Right renal cortex interstitium (tissue), 3 donors: ENCODE data around the gene APOC4. TPM values are rescaled to one million over a fixed set of nuclear protein-coding genes. Genes with fewer than 3 reads are reported as not detected.
"Not testable (repeated sequence)": the region's sequence is repeated elsewhere in the genome, so short reads cannot be mapped to it uniquely, and the experiment has no call there.

Source experiments
- DNase-seq, 3 donors: peaks; one replicate each; pipeline ENCODE4 v3.0.0-alpha.2; 2013; ENCODE audit warnings: low read depth in 3 of 3, low spot score in 2 of 3
- polyA plus RNA-seq, 3 donors: library from polyadenylated mRNA; unstranded; fragments of 120-200 nt; gene quantifications; one replicate each; pipeline ENCODE4 v1.2.1, GENCODE V29; 2013; ENCODE audit not compliant: insufficient read length in 3 of 3

APOC4 gene
- polyA plus RNA-seq, 3 donors: not detected

DNA sequence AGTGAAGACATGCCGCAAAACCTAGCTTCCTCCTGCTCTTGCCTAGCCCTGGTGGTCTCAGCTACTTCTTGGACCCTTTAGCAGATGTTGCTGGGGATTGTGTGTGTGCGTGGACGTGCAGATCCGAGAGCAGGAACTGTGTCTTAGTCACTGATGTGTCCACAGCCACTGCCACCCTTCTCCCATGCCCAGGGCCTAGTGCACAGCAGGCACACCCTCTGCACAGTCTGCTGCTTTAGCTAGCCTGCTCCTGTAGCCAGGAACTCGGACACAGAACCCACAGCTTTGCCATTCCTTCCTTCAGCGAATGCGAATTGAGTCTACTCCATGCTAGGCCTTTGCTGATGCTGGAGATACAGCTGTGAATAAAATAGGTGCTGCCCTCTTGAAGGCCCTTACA lies 15.5 kb downstream of the APOC4 start:
- DNase-seq: no peak

DNA sequence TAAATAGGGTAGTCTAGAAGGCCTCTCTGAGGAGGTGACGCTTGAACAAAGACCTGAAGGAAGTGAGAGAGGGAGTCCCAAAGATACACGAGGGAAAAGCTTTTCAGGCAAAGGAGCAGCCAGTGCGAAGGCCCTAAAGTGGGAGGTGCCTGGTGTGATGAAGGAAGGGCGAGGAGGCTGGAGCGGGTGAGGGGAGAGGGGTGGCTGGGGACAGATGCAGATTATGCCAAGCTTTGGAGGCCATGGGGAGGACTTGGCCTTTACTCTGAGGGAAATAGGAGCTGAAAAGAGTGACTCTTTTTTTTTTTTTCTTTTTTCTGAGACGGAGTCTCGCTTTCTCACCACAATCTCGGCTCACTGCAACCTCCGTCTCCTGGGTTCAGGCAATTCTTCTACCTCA lies 16.1 kb downstream of the APOC4 start:
- DNase-seq: no peak

DNA sequence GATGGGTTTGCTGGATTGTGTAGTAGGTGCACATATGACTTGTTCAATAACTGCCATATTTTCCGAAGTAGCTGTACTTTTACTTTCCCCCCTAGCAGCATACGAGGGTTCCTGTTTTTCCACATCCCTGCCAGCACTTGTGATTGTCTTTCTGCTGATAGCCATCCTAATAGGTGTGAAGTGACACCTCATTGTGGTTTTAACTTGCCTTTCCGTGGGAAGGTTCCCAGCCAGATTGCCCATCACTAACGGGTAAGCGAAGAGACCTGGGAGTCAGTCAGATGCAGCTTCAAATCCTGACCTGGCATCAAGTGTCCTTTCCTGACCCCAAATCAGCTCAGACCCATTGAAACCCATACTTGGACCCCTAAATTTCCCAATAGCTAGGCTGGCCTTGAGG lies 17.7 kb downstream of the APOC4 start:
- DNase-seq: no peak

DNA sequence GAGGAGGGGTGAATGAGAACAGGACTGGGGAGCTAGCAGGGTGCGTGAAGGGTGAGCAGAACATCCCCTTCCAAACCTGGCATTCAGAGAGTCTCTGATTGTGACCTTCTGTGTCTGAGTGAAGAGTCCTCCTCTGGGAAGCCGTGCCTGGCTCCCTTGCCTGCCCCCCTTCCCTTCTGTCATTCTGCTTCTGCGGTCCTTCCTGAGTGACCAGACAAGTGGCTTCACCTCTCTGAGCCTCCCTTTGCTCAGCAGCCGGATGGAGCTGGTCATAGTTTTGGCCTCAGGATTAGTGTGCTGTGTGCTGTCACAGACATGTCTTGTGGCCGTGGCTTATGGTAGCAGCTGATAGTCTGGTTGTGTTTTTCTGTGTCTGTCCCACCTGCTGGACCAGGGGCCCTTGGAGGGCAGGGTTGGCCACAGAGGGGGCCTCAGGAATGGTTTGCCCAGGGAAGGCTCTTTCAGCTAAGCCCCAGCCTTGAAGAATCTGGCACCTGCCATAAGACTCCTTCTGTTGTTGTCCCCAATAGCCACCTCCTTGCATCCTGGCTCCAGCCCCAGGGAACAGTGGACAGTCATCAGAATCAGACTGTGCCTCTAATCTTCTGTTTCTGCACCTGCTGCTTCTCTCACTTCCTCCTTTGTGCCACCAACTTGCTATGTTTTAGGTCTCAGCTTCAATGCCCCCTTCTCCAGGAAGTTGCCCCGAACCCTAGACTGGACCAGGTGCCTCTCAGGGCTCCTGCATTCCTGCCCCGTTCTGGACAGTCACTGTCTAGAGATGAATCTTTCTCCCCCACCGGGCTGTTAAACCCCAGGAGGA lies 19.1 kb downstream of the APOC4 start:
- DNase-seq: no peak

DNA sequence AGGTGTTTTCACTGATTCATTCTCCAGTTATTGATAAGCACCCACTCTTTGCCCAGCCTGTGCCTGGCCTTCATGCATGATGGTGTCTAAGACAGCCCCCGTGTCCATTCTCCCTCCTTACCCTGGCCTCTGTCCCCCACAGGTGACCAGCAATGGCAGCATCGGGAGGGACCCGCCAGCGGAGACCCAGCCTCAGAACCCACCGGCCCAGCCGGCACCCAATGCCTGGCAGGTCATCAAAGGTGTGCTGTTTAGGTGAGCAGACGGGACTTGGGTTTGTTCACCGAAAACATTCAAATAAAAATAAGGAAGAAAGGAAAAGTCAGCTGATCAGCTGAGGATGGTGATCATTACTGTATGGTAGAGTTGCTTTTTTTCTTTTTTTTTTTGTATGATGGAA lies 19.8 kb downstream of the APOC4 start:
- DNase-seq: no peak

DNA sequence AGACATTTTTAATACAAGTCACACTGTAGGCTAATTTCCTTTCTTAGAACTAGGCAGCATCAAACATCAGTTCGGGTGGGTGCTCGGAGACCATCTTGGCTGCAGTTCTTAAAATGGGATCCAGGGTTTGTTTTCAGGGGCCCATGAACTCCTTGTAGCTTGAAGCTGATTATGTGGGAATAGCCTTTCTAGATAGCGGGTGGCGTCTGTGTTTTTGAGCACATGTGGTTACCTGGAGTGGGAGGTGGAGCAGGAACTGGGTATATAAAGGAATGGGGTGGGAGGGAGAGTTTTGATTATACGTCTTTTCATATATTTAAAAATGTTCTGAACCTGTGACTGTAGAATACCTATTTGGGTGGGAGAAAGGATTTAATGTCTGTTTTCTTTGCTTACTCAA lies 26.1 kb downstream of the APOC4 start:
- no peak for DNase-seq

DNA sequence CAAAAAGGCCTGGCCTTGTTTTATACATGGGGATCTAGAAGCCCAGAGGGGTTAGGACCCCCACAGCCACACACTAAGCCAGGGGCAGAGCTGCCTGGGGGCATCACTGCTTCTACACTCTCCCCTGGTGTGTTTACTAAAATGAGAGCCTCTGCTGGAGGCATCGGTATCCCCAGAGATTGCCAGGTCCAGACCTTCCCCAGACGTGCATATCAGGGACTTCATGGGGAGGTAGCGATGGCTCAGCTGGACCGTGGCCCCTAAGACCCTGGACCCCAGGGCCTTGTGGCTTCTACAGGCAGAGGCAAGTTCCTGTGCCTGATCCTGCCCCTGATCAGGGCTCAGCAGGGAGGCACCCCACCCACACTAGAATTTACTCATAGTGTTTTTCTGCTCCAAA lies 26.6 kb downstream of the APOC4 start:
- no peak for DNase-seq

DNA sequence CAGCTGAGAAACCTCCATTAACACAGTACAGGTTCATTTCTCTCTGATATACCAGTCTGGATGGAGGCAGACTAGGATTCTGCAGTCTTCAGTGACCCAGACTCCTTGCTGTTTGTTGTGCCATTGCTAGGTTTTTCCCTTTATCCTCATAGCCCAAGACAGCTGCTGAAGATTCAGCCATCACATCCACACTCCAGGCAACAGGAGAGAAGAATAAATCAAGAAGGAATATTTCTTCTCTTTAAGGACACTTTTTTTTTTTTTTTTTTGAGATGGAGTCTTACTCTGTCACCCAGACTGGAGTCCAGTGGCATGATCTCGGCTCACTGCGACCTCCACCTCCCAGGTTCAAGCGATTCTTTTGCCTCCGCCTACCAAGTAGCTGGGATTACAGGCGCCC lies 27.4 kb downstream of the APOC4 start:
- DNase-seq: no peak

DNA sequence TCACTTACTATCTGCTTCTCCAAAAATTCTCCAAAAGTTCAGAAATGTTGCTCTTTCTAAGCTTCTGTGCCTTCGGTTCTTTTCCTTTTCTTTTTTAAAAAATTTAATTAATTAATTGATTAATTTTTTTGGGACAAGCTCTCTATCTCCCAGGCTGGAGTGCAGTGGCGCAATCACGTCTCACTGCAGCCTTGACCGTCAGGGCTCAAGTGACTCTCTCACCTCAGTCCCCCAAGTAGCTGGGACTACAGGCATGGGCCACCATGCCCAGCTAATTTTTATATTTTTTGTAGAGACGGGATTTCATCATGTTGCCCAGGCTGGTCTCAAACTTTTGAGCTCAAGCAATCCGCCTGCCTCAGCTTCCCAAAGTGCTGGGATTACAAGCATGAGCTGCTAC lies 29.4 kb downstream of the APOC4 start:
- DNase-seq: not testable (repeated sequence)

DNA sequence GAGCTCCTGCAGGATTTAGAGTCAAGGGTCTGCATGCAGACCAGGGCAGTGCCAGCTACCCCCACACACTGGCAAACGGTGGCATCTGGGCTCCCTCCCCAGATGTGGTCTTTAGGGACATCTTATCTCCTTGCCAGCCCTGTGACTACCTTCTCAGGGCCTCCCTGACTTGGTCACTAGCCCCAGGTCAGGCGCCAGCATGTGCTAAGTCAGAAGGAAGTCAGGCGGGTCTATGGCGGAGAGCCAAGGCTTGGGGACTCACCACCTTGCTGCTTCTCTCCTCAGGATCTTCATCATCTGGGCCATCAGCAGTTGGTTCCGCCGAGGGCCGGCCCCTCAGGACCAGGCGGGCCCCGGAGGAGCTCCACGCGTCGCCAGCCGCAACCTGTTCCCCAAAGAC lies 30.8 kb downstream of the APOC4 start:
- no peak for DNase-seq

DNA sequence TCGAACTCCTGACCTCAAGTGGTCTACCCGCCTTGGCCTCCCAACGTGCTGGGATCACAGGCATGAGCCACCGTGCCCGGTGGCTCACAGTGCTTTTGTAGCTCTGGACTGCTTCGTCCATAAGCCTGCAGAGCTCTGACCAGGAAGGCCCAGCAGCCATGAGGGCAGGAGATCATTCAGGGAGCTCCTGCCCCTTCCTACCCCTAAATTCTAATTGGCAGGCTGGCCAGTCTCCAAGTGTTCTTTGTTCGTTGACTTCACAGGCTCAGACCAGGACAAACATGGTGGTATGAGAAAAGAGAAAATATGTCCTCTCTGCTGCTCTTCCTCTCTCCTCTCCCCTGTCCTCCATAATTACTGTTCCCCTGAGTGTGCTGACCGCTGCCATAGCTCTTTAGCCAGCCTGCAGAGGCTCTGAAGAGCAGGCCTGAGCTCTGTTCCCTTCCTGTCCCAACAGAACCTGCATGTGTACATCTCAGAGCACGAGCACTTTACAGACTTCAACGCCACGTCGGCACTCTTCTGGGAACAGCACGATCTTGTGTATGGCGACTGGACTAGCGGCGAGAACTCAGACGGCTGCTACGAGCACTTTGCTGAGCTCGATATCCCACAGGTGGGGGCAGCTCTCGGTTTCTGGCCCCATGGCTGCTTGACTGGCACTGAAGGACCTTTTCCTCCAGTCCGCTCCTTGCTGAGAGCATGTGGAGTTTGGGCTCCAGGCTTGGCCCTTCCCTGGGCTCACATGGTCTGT lies 32.1 kb downstream of the APOC4 start:
- DNase-seq: no peak

DNA sequence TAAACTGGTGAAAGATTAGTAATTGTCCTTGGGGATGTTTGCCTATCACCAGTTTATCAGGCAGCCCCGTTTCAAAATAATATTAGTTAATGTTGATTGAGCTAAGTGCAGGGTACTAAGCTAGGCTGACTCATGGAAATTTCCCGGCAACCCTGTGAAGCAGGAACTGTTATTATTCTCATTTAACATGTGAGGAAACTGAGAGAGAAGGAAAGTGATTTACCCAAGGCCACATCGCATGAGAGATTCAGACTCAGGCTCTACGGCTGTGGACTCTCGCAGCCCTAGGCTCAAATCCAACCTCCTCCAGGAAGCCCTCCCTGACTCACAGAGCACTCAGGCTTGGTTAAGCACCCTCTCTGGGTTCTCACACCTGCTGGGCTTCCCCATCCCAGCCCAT lies 32.8 kb downstream of the APOC4 start:
- DNase-seq: no peak

DNA sequence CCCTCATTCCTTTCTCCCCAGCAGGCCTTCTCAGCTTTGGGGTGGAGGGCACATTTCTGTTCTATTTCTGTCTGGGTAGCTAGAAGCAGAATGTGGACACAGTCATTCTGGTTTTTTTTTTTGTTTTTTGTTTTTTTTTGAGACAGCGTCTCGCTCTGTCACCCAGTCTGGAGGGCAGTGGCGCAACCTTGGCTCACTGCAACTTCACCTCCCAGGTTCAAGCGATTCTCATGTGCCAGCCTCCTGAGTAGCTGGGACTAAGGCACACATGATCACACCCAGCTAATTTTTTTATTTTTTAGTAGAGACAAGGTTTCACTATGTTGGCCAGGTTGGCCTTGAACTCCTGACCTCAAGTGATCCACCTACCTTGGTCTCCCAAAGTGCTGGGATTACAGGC lies 33.4 kb downstream of the APOC4 start:
- no peak for DNase-seq

DNA sequence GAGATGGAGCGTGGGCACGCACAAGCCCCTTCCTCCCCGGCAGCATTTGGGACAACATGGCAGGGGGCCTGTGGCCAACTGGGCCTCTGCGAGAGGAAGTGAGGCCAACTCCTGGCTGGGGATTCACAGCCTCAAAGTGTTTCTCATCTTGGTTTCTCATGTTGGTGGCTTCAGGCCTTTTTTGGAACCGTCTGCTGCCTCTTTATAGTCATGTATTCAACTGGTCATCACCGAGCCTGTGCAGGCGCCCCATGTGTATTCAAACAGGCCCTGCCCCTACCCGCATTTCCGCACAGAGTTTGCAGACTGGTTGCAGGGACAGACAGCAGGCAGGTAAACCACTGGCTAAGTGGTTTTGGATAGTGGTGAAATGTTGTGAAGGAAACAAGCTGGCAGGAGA lies 42.0 kb downstream of the APOC4 start:
- DNase-seq: no peak

DNA sequence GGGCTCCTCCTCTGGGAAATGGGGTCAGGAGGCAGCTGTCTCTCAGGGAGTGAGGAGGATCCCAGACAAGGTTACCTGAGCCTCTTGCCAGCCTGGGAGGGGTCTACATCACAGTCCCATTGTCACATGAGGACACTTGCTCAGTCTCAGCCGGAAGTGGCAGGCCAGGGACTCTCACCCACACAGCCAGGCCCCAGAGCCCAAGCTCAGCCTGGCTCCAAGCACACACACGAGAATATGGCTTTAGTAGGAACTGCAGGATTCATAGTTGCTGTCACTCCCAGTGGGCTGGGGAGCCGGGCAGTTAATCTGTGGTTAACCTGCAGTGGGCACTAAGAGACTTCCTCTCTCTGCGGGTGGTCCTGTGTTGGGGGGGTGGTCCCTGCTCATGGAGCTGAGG lies 43.4 kb downstream of the APOC4 start:
- DNase-seq: no peak

DNA sequence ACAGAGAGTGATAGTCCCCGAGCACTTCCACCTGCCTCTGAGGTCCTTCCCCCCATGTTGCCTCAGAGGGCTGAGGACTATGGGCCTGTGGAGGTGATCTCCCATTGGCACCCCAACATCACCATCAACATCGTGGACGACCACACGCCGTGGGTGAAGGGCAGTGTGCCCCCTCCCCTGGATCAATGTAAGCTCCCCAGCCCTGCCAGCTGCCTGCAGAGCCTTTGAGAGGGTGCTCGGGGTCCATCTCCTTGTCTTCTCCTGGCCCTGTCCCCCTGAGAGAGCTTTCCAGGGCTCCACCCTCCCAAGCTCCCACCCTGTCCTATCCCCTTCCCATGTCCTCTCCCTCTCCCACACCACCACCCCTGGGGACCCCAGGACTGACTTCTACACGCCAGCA lies 44.4 kb downstream of the APOC4 start:
- DNase-seq: no peak

DNA sequence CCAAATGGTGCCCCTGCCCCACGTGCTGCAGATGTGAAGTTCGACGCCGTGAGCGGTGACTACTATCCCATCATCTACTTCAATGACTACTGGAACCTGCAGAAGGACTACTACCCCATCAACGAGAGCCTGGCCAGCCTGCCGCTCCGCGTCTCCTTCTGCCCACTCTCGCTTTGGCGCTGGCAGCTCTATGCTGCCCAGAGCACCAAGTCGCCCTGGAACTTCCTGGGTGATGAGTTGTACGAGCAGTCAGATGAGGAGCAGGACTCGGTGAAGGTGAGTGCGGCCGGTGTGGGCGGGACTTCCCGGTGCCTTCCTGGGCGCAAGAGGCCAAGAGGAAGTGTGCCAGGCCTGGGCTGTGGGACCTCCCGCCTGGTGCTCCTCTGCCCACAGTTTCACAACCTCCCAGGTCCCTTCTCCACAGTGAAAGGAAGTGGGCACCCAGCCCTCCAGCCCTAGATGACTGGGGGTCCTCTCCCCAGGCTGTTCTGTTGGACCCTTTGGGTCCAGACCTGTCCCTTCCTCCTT lies 45.2 kb downstream of the APOC4 start:
- no peak for DNase-seq

DNA sequence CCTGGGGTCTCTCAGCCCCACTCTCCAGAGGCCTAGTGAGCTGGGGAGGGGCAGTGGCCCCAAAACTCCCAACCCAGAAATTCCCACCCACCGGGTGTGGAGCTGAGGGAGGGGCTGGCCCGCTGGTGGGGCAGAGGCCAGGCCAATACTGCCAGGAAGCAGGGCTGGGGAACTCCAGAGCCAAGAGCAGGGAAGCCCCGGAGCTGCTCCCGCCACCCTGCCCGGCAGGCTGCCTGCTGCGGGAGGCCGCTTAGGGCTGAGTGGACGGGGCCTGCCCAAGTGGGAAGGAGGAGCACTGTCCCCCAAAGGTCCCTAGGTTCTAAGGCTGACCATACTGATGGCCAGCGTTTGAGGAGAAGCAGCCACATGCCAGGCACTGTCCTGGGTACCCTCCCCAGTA lies 46.2 kb downstream of the APOC4 start:
- no peak for DNase-seq

DNA sequence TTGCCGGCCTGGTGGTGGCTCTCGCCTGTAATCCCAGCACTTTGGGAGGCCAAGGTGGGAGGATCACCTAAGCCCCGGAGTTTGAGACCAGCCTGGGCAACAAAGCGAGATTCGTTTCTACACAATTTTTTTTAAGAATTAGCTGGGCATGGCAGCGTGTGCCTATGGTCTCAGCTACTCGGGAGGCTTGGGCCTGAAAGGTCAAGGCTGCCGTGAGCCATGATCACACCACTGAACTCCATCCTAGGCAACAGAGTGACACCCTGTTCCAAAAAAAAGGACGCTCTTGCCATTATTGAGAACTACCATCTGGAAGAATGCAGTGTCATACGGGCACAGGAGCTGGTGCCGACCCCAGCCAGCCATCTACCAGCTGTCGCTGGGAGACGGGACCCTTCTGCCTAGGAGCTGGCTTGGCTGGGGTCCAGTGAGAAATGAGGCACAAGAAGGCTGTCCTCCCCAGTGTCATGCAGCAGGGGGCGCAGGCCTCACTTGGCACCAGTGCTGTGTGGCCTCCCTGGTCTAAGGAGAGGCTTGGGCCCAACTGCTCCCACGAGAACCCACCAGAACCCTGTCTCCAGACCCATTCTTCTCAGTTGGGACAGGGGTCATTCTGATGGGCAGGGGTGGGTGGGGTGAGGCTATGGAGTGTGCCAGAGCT lies 47.0 kb downstream of the APOC4 start:
- DNase-seq: no peak

DNA sequence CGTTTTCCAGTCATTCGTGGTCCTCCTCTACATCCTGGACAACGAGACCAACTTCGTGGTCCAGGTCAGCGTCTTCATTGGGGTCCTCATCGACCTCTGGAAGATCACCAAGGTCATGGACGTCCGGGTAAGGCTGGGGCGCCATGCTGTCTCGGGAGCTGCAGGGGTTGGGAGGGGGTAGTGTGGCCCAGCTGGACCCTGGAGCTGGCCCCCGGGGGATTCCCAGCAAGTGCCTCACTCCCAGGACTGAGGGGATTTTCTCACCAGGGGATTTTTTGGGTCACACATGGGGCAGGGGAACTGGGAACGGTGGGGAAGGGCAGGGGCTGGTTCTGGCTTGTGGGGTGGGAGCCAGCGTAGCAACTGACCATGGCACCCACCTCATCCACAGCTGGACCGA lies 48.4 kb downstream of the APOC4 start:
- DNase-seq: no peak

DNA sequence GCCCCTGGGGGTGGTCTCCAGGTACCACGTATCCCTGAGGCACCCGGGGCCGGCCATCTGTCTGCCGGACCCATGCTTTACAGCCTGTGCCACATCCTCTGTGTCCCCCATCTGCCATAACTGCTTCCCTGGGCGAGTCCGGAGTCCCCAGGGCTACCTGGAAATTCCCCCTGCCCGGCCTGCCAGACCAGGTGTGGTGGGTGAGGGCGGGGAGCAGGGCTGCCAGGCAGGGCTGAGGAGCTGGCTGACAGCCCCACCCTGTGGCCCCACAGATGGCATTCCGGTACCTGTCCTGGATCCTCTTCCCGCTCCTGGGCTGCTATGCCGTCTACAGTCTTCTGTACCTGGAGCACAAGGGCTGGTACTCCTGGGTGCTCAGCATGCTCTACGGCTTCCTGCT lies 48.9 kb downstream of the APOC4 start:
- no peak for DNase-seq
